Neural cell (in vitro differentiated cells): ENCODE results near the gene LIME1.

Source experiments
- EZH2 ChIP-seq: fragments of 200-600, 300-800 bp; shearing (Covaris generic), sonication (generic); IDR thresholded peaks from 2 replicates; pipeline ENCODE4 v1.6.1; 2014; ENCODE audit warnings: antibody characterized with exemption, low read length, borderline replicate concordance, mild to moderate bottlenecking; ENCODE audit not compliant: insufficient read depth, poor library complexity, severe bottlenecking
- MXI1 ChIP-seq: fragments of 450-650 bp; conservative IDR thresholded peaks from 2 replicates; pipeline ENCODE4 v1.6.1; 2014; ENCODE audit warnings: antibody characterized with exemption, mild to moderate bottlenecking; ENCODE audit not compliant: poor library complexity, severe bottlenecking
- POLR2AphosphoS5 ChIP-seq: IDR thresholded peaks from 2 replicates; pipeline ENCODE4 v1.6.1; 2012
- SMC3 ChIP-seq: fragments of 450-650 bp; conservative IDR thresholded peaks from 2 replicates; pipeline ENCODE4 v1.6.1; 2014; ENCODE audit warnings: antibody characterized with exemption, mild to moderate bottlenecking, moderate library complexity; ENCODE audit not compliant: poor library complexity
- TAF1 ChIP-seq: IDR thresholded peaks from 2 replicates; pipeline ENCODE4 v1.6.1; 2012; ENCODE audit warnings: low read depth
- TF ChIP-seq, protein P1 (sequence below): fragments of 450-650 bp; IDR thresholded peaks from 2 replicates; pipeline ENCODE4 v1.5.1; 2014; ENCODE audit warnings: antibody characterized with exemption, mild to moderate bottlenecking, moderate library complexity; ENCODE audit not compliant: poor library complexity, severe bottlenecking
- TF ChIP-seq, protein P2 (sequence below): IDR thresholded peaks from 2 replicates; pipeline ENCODE4 v1.6.1; 2012; ENCODE audit warnings: borderline replicate concordance

GRCh38 chr20:63701329-63702035 is 35.0 kb upstream of the LIME1 start:
- TF ChIP-seq, protein P1, sequence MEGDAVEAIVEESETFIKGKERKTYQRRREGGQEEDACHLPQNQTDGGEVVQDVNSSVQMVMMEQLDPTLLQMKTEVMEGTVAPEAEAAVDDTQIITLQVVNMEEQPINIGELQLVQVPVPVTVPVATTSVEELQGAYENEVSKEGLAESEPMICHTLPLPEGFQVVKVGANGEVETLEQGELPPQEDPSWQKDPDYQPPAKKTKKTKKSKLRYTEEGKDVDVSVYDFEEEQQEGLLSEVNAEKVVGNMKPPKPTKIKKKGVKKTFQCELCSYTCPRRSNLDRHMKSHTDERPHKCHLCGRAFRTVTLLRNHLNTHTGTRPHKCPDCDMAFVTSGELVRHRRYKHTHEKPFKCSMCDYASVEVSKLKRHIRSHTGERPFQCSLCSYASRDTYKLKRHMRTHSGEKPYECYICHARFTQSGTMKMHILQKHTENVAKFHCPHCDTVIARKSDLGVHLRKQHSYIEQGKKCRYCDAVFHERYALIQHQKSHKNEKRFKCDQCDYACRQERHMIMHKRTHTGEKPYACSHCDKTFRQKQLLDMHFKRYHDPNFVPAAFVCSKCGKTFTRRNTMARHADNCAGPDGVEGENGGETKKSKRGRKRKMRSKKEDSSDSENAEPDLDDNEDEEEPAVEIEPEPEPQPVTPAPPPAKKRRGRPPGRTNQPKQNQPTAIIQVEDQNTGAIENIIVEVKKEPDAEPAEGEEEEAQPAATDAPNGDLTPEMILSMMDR = no peak
- TF ChIP-seq MXI1 (no peak), POLR2AphosphoS5 (peak; percentile 10), TAF1 (no peak), EZH2 (no peak), SMC3 (no peak)
- TF ChIP-seq, protein P2, sequence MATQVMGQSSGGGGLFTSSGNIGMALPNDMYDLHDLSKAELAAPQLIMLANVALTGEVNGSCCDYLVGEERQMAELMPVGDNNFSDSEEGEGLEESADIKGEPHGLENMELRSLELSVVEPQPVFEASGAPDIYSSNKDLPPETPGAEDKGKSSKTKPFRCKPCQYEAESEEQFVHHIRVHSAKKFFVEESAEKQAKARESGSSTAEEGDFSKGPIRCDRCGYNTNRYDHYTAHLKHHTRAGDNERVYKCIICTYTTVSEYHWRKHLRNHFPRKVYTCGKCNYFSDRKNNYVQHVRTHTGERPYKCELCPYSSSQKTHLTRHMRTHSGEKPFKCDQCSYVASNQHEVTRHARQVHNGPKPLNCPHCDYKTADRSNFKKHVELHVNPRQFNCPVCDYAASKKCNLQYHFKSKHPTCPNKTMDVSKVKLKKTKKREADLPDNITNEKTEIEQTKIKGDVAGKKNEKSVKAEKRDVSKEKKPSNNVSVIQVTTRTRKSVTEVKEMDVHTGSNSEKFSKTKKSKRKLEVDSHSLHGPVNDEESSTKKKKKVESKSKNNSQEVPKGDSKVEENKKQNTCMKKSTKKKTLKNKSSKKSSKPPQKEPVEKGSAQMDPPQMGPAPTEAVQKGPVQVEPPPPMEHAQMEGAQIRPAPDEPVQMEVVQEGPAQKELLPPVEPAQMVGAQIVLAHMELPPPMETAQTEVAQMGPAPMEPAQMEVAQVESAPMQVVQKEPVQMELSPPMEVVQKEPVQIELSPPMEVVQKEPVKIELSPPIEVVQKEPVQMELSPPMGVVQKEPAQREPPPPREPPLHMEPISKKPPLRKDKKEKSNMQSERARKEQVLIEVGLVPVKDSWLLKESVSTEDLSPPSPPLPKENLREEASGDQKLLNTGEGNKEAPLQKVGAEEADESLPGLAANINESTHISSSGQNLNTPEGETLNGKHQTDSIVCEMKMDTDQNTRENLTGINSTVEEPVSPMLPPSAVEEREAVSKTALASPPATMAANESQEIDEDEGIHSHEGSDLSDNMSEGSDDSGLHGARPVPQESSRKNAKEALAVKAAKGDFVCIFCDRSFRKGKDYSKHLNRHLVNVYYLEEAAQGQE = no peak
